ENCODE measurements around the gene SPACA7. TPM values are rescaled to one million over a fixed set of nuclear protein-coding genes. Genes with fewer than 3 reads are reported as not detected.

SPACA7 gene
- total and polyA plus RNA-seq, 9 of the 15 experiments (the other 6 are each of a cell fraction or from before 2014, with no cell fraction given) = not detected

GRCh38 chr13:112448621-112449544, 72.7 kb downstream of the SPACA7 start (continued):
- TF ChIP-seq ZBTB5 (IDR thresholded peaks at IDR 0.05) = no peak
- TF ChIP-seq UBTF (IDR thresholded peaks at IDR 0.05; ENCODE audit: borderline replicate concordance in 1 of 2, low read depth in 2 of 2, low read length in 2 of 2) = no peak
- no peak for TF ChIP-seq ELF4 (CRISPR knock-in tag; IDR thresholded peaks at IDR 0.05)
- no peak for TF ChIP-seq FOXP4 (CRISPR knock-in tag; IDR thresholded peaks at IDR 0.05; ENCODE audit: borderline replicate concordance)
- TF ChIP-seq SMAD2 (IDR thresholded peaks at IDR 0.05; ENCODE audit: low read depth, low read length) = no peak
- TF ChIP-seq ZNF830 (CRISPR knock-in tag; IDR thresholded peaks at IDR 0.05) = no peak
- no peak for TF ChIP-seq DMBX1 (CRISPR knock-in tag; IDR thresholded peaks at IDR 0.05; ENCODE audit: borderline replicate concordance)
- no peak for TF ChIP-seq HEY1 (CRISPR knock-in tag; IDR thresholded peaks at IDR 0.05; ENCODE audit: borderline replicate concordance)
- TF ChIP-seq SP1 (CRISPR knock-in tag; IDR thresholded peaks at IDR 0.05) = no peak
- no peak for TF ChIP-seq HOXB6 (CRISPR knock-in tag; IDR thresholded peaks at IDR 0.05; ENCODE audit: borderline replicate concordance)
- TF ChIP-seq KLF6 (CRISPR knock-in tag; IDR thresholded peaks at IDR 0.05; ENCODE audit: borderline replicate concordance) = no peak
- TF ChIP-seq SMARCE1 (IDR thresholded peaks at IDR 0.05) = no peak
- no peak for TF ChIP-seq FOS (IDR thresholded peaks at IDR 0.05; ENCODE audit: extremely low read depth, insufficient read length)
- no peak for TF ChIP-seq KDM2B (CRISPR knock-in tag; IDR thresholded peaks at IDR 0.05)

All from K562 (cell line).